Measurements from ENCODE around the gene HES1. TPM values are rescaled to one million over a fixed set of nuclear protein-coding genes. Genes with fewer than 3 reads are reported as not detected.
A peak's percentile ranks its signal among the peaks of the same experiment; 100 is the strongest.
"Not testable (repeated sequence)": the region's sequence is repeated elsewhere in the genome, so short reads cannot be mapped to it uniquely, and the experiment has no call there.

HES1 gene
- total RNA-seq, 1 donor from 2014 or later: 46.6 TPM

GRCh38 chr3:194142156-194142910, 6.4 kb downstream of the HES1 start:
- no peaks in the 10 kb centered on the region for H3K27me3 ChIP-seq (ENCODE audit: control insufficient read depth, insufficient read depth, low read length)
- no peak for TF ChIP-seq CTCF (IDR thresholded peaks at IDR 0.05; ENCODE audit: insufficient read depth, low read length, severe bottlenecking)
- no peak overlapping the region for H3K4me3 ChIP-seq (ENCODE audit: low read depth, low read length)
- DNase-seq (ENCODE audit: low read depth) (no peak), FAIRE-seq (no peak)
- peaks cover 6% of the 10 kb centered on the region for H3K36me3 ChIP-seq (ENCODE audit: control insufficient read depth, insufficient read depth, low read length)

- DNase-seq (ENCODE audit: low read depth) (no peak), FAIRE-seq (no peak)
- TF ChIP-seq CTCF (IDR thresholded peaks at IDR 0.05; ENCODE audit: insufficient read depth, low read length, severe bottlenecking): no peak
- H3K36me3 ChIP-seq (ENCODE audit: control insufficient read depth, insufficient read depth, low read length): no peaks in the 10 kb centered on the region
- no peaks in the 10 kb centered on the region for H3K27me3 ChIP-seq (ENCODE audit: control insufficient read depth, insufficient read depth, low read length)
- no peak overlapping the region for H3K4me3 ChIP-seq (ENCODE audit: low read depth, low read length)
Observed at GRCh38 chr3:194145702-194146101, 9.8 kb downstream of the HES1 start.

DNA sequence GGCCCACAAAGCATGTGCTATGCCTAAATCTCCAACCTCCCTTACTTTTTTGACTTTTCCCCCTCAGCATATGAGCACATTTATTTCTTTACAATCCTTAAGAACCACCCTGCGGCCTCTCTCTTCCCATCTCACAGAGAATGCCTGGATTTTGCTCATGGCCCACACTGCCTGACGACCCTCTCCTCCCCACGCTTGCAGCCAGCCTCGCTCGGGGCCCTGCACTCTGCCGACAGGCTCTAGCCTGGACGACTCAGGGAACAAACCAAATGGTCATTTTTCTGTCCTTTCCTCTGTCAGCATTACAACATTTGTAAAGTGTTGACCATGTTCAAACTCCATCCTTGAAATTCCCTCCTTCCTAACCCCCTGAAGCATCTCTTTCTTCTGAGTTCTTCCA, 11.7 kb downstream of the HES1 start:
- no peaks in the 10 kb centered on the region for H3K36me3 ChIP-seq (ENCODE audit: control insufficient read depth, insufficient read depth, low read length)
- H3K27me3 ChIP-seq (ENCODE audit: control insufficient read depth, insufficient read depth, low read length): no peaks in the 10 kb centered on the region
- TF ChIP-seq CTCF (IDR thresholded peaks at IDR 0.05; ENCODE audit: insufficient read depth, low read length, severe bottlenecking): no peak
- no peak overlapping the region for H3K4me3 ChIP-seq (ENCODE audit: low read depth, low read length)
- no peak for FAIRE-seq
- DNase-seq (ENCODE audit: low read depth): no peak

GRCh38 chr3:194148383-194148782, 12.4 kb downstream of the HES1 start:
- Histone ChIP-seq H3K4me3 (ENCODE audit: low read depth, low read length) (no peak overlapping the region), H3K27me3 (ENCODE audit: control insufficient read depth, insufficient read depth, low read length) (no peaks in the 10 kb centered on the region), H3K36me3 (ENCODE audit: control insufficient read depth, insufficient read depth, low read length) (no peaks in the 10 kb centered on the region)
- DNase-seq (ENCODE audit: low read depth) (no peak), FAIRE-seq (no peak)
- no peak for TF ChIP-seq CTCF (IDR thresholded peaks at IDR 0.05; ENCODE audit: insufficient read depth, low read length, severe bottlenecking)

- no peaks in the 10 kb centered on the region for H3K36me3 ChIP-seq (ENCODE audit: control insufficient read depth, insufficient read depth, low read length)
- no peak overlapping the region for H3K4me3 ChIP-seq (ENCODE audit: low read depth, low read length)
- FAIRE-seq (no peak), DNase-seq (ENCODE audit: low read depth) (peak; percentile 45)
- no peaks in the 10 kb centered on the region for H3K27me3 ChIP-seq (ENCODE audit: control insufficient read depth, insufficient read depth, low read length)
- no peak for TF ChIP-seq CTCF (IDR thresholded peaks at IDR 0.05; ENCODE audit: insufficient read depth, low read length, severe bottlenecking)
Observed at GRCh38 chr3:194150252-194150934, 14.4 kb downstream of the HES1 start.

- not testable (repeated sequence) for H3K27me3 ChIP-seq (ENCODE audit: control insufficient read depth, insufficient read depth, low read length); H3K4me3 ChIP-seq (ENCODE audit: low read depth, low read length); DNase-seq (ENCODE audit: low read depth); H3K36me3 ChIP-seq (ENCODE audit: control insufficient read depth, insufficient read depth, low read length); FAIRE-seq
Observed at GRCh38 chr3:194150935-194151302, 15.0 kb downstream of the HES1 start.

Data from bronchial epithelial cell (primary cell).